Naive thymus-derived CD8-positive, alpha-beta T cell (primary cell): ENCODE results near the gene MAGI1. TPM values are rescaled to one million over a fixed set of nuclear protein-coding genes. Genes with fewer than 3 reads are reported as not detected.
A peak's percentile ranks its signal among the peaks of the same experiment; 100 is the strongest.
"Not testable (repeated sequence)": the region's sequence is repeated elsewhere in the genome, so short reads cannot be mapped to it uniquely, and the experiment has no call there.

Source experiments
- ATAC-seq, 2 donors: fragments of 150-1000 bp; cut with Tn5 transposase in 1 of 2; sonication (Bioruptor Pico), chemical (Tn5 transposase) in 1 of 2; 1 replicate in 1 of 2; 2 replicates in 1 of 2; pipeline ENCODE4 v1.10.0; 2021; ENCODE audit warnings: mild to moderate bottlenecking in 2 of 2, moderate library complexity in 2 of 2
- POLR2A ChIA-PET: fragments of 350-600 bp; sonication (Branson Sonifier 250); formaldehyde crosslinking; loops from one replicate; lab custom pipeline; 2021; ENCODE audit warnings: antibody characterized with exemption; lab: Charles Lee
- DNase-seq, 10 donors: peaks; one replicate each; pipeline versions ENCODE4 v3.0.0 to v3.0.0-alpha.2; 2020 to 2022
- H3K27ac Mint-ChIP-seq, 10 donors: one replicate each; pipeline ENCODE4 v1.8.0; 2020 to 2022; ENCODE audit warnings: mild to moderate bottlenecking in 10 of 10, mixed read lengths in 10 of 10, moderate library complexity in 4 of 10, inconsistent platforms in 1 of 10
- H3K27me3 Mint-ChIP-seq, 5 donors: one replicate each; pipeline ENCODE4 v1.8.0; 2021 to 2022; ENCODE audit warnings: mixed read lengths in 5 of 5
- H3K36me3 Mint-ChIP-seq, 3 donors: one replicate each; pipeline ENCODE4 v1.8.0; 2020 to 2022; ENCODE audit warnings: mixed read lengths in 3 of 3, mild to moderate bottlenecking in 2 of 3, inconsistent platforms in 1 of 3
- H3K4me1 Mint-ChIP-seq, 4 donors: one replicate each; pipeline ENCODE4 v1.8.0; 2021 to 2022; ENCODE audit warnings: mixed read lengths in 4 of 4
- H3K4me3 Mint-ChIP-seq, 10 donors: one replicate each; pipeline ENCODE4 v1.8.0; 2020 to 2022; ENCODE audit warnings: mild to moderate bottlenecking in 10 of 10, mixed read lengths in 10 of 10, moderate library complexity in 6 of 10, inconsistent platforms in 1 of 10
- H3K9me3 Mint-ChIP-seq, 9 donors: one replicate each; pipeline ENCODE4 v1.8.0; 2020 to 2022; ENCODE audit warnings: mixed read lengths in 9 of 9, mild to moderate bottlenecking in 3 of 9, inconsistent platforms in 1 of 9, moderate library complexity in 1 of 9
- polyA plus RNA-seq, 3 donors: library from polyadenylated mRNA; unstranded; fragments of 300-500 nt; fragmentation: Illumina TruSeq; gene quantifications; one replicate each; pipeline ENCODE4 v1.2.3, GENCODE V29; 2021
- total RNA-seq, 8 experiments: library from RNA in 2 of 8; stranded (reverse) in 2 of 8; gene quantifications; one replicate each; pipeline ENCODE4 v1.2.3 and lab custom pipeline; 2021 to 2026

Gene MAGI1
- total and polyA plus RNA-seq, 5 experiments from 2014 or later = not detected

GRCh38 chr3:65896321-65896720 is 142.4 kb downstream of the MAGI1 start:
- Mint-ChIP-seq H3K4me1 (no peaks in the 10 kb centered on the region), H3K27ac (no peak overlapping the region)

GRCh38 chr3:65894679-65895453 is 143.9 kb downstream of the MAGI1 start:
- POLR2A ChIA-PET = no interaction called here
- DNase-seq (no peak), ATAC-seq (no peak)
- Mint-ChIP-seq H3K36me3 (no peaks in the 10 kb centered on the region), H3K4me1 (no peaks in the 10 kb centered on the region), H3K27me3 (peaks cover 0 to 7% (median 0%) of the 10 kb centered on the region in 5 donors), H3K27ac (no peak overlapping the region), H3K4me3 (no peak overlapping the region), H3K9me3 (peaks cover 0 to 6% (median 0%) of the 10 kb centered on the region in 9 donors)

More at GRCh38 chr3:65896321-65896720, 142.4 kb downstream of the MAGI1 start:
- Mint-ChIP-seq H3K4me3 (no peak overlapping the region), H3K9me3 (peaks cover 0 to 9% (median 0%) of the 10 kb centered on the region in 9 donors), H3K36me3 (no peaks in the 10 kb centered on the region), H3K27me3 (peaks cover 0 to 3% (median 0%) of the 10 kb centered on the region in 5 donors)
- POLR2A ChIA-PET = no interaction called here
- ATAC-seq (no peak), DNase-seq (no peak)

- Mint-ChIP-seq H3K9me3 (peaks cover 0 to 6% (median 0%) of the 10 kb centered on the region in 9 donors), H3K4me1 (no peaks in the 10 kb centered on the region), H3K36me3 (no peaks in the 10 kb centered on the region), H3K4me3 (no peak overlapping the region), H3K27ac (no peak overlapping the region), H3K27me3 (peaks cover 0 to 7% (median 0%) of the 10 kb centered on the region in 5 donors)
- DNase-seq = no peak
- ATAC-seq = no peak
- POLR2A ChIA-PET = no interaction called here
These were observed 144.6 kb downstream of the MAGI1 start for GRCh38 chr3:65894126-65894525.

GRCh38 chr3:65893631-65894030 is 145.1 kb downstream of the MAGI1 start:
- H3K27me3 Mint-ChIP-seq = peaks cover 0 to 7% (median 0%) of the 10 kb centered on the region in 5 donors
- no peak overlapping the region for H3K27ac Mint-ChIP-seq
- no peak for ATAC-seq
- no peaks in the 10 kb centered on the region for H3K36me3 Mint-ChIP-seq
- no peaks in the 10 kb centered on the region for H3K4me1 Mint-ChIP-seq
- no peak for DNase-seq
- peaks cover 0 to 6% (median 0%) of the 10 kb centered on the region in 9 donors for H3K9me3 Mint-ChIP-seq
- no peak overlapping the region for H3K4me3 Mint-ChIP-seq
- POLR2A ChIA-PET = no interaction called here

- POLR2A ChIA-PET, H3K4me3 Mint-ChIP-seq, H3K4me1 Mint-ChIP-seq, H3K27ac Mint-ChIP-seq, ATAC-seq, H3K27me3 Mint-ChIP-seq, DNase-seq, H3K9me3 Mint-ChIP-seq, H3K36me3 Mint-ChIP-seq: not testable (repeated sequence)
These were observed 147.2 kb downstream of the MAGI1 start for GRCh38 chr3:65891477-65891876.

GRCh38 chr3:65890328-65890727 is 148.4 kb downstream of the MAGI1 start:
- H3K4me1 Mint-ChIP-seq = no peaks in the 10 kb centered on the region
- no peak for DNase-seq
- ATAC-seq = no peak
- peaks cover 0 to 6% (median 0%) of the 10 kb centered on the region in 9 donors for H3K9me3 Mint-ChIP-seq
- POLR2A ChIA-PET = no interaction called here
- no peak overlapping the region for H3K27ac Mint-ChIP-seq
- H3K36me3 Mint-ChIP-seq = no peaks in the 10 kb centered on the region
- peaks cover 0 to 7% (median 0%) of the 10 kb centered on the region in 5 donors for H3K27me3 Mint-ChIP-seq
- no peak overlapping the region for H3K4me3 Mint-ChIP-seq

GRCh38 chr3:65889707-65890099 is 149.0 kb downstream of the MAGI1 start:
- POLR2A ChIA-PET = no interaction called here
- no peak overlapping the region for H3K4me3 Mint-ChIP-seq
- H3K27ac Mint-ChIP-seq = no peak overlapping the region
- no peak for ATAC-seq
- no peak for DNase-seq
- H3K36me3 Mint-ChIP-seq = no peaks in the 10 kb centered on the region
- H3K27me3 Mint-ChIP-seq = peaks cover 0 to 7% (median 0%) of the 10 kb centered on the region in 5 donors
- no peaks in the 10 kb centered on the region for H3K4me1 Mint-ChIP-seq
- peaks cover 0 to 6% (median 0%) of the 10 kb centered on the region in 9 donors for H3K9me3 Mint-ChIP-seq

- no peaks in the 10 kb centered on the region for H3K36me3 Mint-ChIP-seq
- peaks cover 0 to 7% (median 0%) of the 10 kb centered on the region in 5 donors for H3K27me3 Mint-ChIP-seq
- peaks cover 0 to 6% (median 0%) of the 10 kb centered on the region in 9 donors for H3K9me3 Mint-ChIP-seq
- POLR2A ChIA-PET = no interaction called here
- no peak overlapping the region for H3K27ac Mint-ChIP-seq
- H3K4me3 Mint-ChIP-seq = no peak overlapping the region
- DNase-seq (no peak), ATAC-seq (no peak)
- no peaks in the 10 kb centered on the region for H3K4me1 Mint-ChIP-seq
These were observed 149.6 kb downstream of the MAGI1 start for GRCh38 chr3:65888980-65889706.

GRCh38 chr3:65888196-65888595 is 150.5 kb downstream of the MAGI1 start:
- POLR2A ChIA-PET = no interaction called here
- H3K4me1 Mint-ChIP-seq = no peaks in the 10 kb centered on the region
- H3K27me3 Mint-ChIP-seq = peaks cover 0 to 7% (median 0%) of the 10 kb centered on the region in 5 donors
- H3K4me3 Mint-ChIP-seq = no peak overlapping the region
- DNase-seq (no peak), ATAC-seq (no peak)
- peaks cover 0 to 6% (median 0%) of the 10 kb centered on the region in 9 donors for H3K9me3 Mint-ChIP-seq
- no peak overlapping the region for H3K27ac Mint-ChIP-seq
- H3K36me3 Mint-ChIP-seq = no peaks in the 10 kb centered on the region

- H3K27me3 Mint-ChIP-seq = peaks cover 0 to 12% (median 0%) of the 10 kb centered on the region in 5 donors
- no peak overlapping the region for H3K4me3 Mint-ChIP-seq
- H3K4me1 Mint-ChIP-seq = no peaks in the 10 kb centered on the region
- H3K9me3 Mint-ChIP-seq = peaks cover 0 to 15% (median 0%) of the 10 kb centered on the region in 9 donors
- no peaks in the 10 kb centered on the region for H3K36me3 Mint-ChIP-seq
- DNase-seq = no peak
- POLR2A ChIA-PET = no interaction called here
- ATAC-seq = no peak
- no peak overlapping the region for H3K27ac Mint-ChIP-seq
These were observed 152.3 kb downstream of the MAGI1 start for GRCh38 chr3:65886391-65886790.

GRCh38 chr3:65884071-65884470 is 154.6 kb downstream of the MAGI1 start:
- Mint-ChIP-seq H3K9me3 (peaks cover 0 to 9% (median 0%) of the 10 kb centered on the region in 9 donors), H3K27ac (no peak overlapping the region), H3K4me1 (no peaks in the 10 kb centered on the region), H3K27me3 (peaks cover 0 to 5% (median 0%) of the 10 kb centered on the region in 5 donors), H3K4me3 (no peak overlapping the region), H3K36me3 (no peaks in the 10 kb centered on the region)
- DNase-seq (no peak), ATAC-seq (no peak)
- POLR2A ChIA-PET = no interaction called here

GRCh38 chr3:65883613-65884012 is 155.1 kb downstream of the MAGI1 start:
- no peak overlapping the region for H3K4me3 Mint-ChIP-seq
- no peaks in the 10 kb centered on the region for H3K36me3 Mint-ChIP-seq
- peaks cover 0 to 5% (median 0%) of the 10 kb centered on the region in 5 donors for H3K27me3 Mint-ChIP-seq
- ATAC-seq (no peak), DNase-seq (no peak)
- POLR2A ChIA-PET = no interaction called here
- H3K27ac Mint-ChIP-seq = no peak overlapping the region
- peaks cover 0 to 9% (median 0%) of the 10 kb centered on the region in 9 donors for H3K9me3 Mint-ChIP-seq
- no peaks in the 10 kb centered on the region for H3K4me1 Mint-ChIP-seq

GRCh38 chr3:65880350-65880749 is 158.4 kb downstream of the MAGI1 start:
- ATAC-seq (no peak), DNase-seq (no peak)
- no peaks in the 10 kb centered on the region for H3K4me1 Mint-ChIP-seq
- H3K36me3 Mint-ChIP-seq = no peaks in the 10 kb centered on the region
- POLR2A ChIA-PET = no interaction called here
- no peak overlapping the region for H3K4me3 Mint-ChIP-seq
- H3K9me3 Mint-ChIP-seq = peaks cover 0 to 9% (median 0%) of the 10 kb centered on the region in 9 donors
- H3K27me3 Mint-ChIP-seq = peaks cover 0 to 5% (median 0%) of the 10 kb centered on the region in 5 donors
- peak overlapping the region in 1 of 10 donors; percentile 10 for H3K27ac Mint-ChIP-seq
